ENCODE data around the gene ABHD6.
A peak's percentile ranks its signal among the peaks of the same experiment; 100 is the strongest.

Gene ABHD6

GRCh38 chr3:58234516-58234931 is 3.1 kb upstream of the ABHD6 start (continued):
- no peak for TF ChIP-seq MYNN (tag by site-specific recombination; IDR thresholded peaks at IDR 0.05; ENCODE audit: borderline replicate concordance)
- TF ChIP-seq ZNF473 (tag by site-specific recombination; IDR thresholded peaks at IDR 0.05), result no peak
- TF ChIP-seq MZF1 (tag by site-specific recombination; IDR thresholded peaks at IDR 0.05; ENCODE audit: borderline replicate concordance), result no peak
- TF ChIP-seq ZSCAN30 (tag by site-specific recombination; IDR thresholded peaks at IDR 0.05), result no peak
- no peak for TF ChIP-seq ZNF155 (tag by site-specific recombination; IDR thresholded peaks at IDR 0.05)
- TF ChIP-seq ZNF23 (tag by site-specific recombination; IDR thresholded peaks at IDR 0.05; ENCODE audit: borderline replicate concordance), result no peak
- no peak for TF ChIP-seq ZNF133 (tag by site-specific recombination; IDR thresholded peaks at IDR 0.05)
- peak; percentile 45; the same call in 1 of the 2 replicates for TF ChIP-seq WT1 (tag by site-specific recombination; IDR thresholded peaks at IDR 0.05)
- no peak for TF ChIP-seq ZBTB26 (tag by site-specific recombination; optimal IDR thresholded peaks at IDR 0.05)
- no peak for TF ChIP-seq ZNF610 (tag by site-specific recombination; IDR thresholded peaks at IDR 0.05; ENCODE audit: borderline replicate concordance)
- TF ChIP-seq ZNF548 (tag by site-specific recombination; IDR thresholded peaks at IDR 0.05), result no peak
- TF ChIP-seq ZNF202 (tag by site-specific recombination; IDR thresholded peaks at IDR 0.05; ENCODE audit: borderline replicate concordance), result no peak
- TF ChIP-seq ZNF830 (tag by site-specific recombination; IDR thresholded peaks at IDR 0.05; ENCODE audit: low read depth), result no peak

GRCh38 chr3:58235970-58236369 is 1.6 kb upstream of the ABHD6 start:
- H3K27ac ChIP-seq (ENCODE audit: extremely low read depth, low read depth, low read length), result no peak overlapping the region
- POLR2A ChIA-PET, result no interaction called here
- peaks cover 2% of the 10 kb centered on the region; the same call in 1 of the 2 replicates for H3K4me1 ChIP-seq (ENCODE audit: control insufficient read depth, insufficient read depth, low read length)
- CTCF ChIA-PET, result no interaction called here
- TF ChIP-seq KLF7 (tag by site-specific recombination; IDR thresholded peaks at IDR 0.05; ENCODE audit: borderline replicate concordance) (no peak), ZNF112 (tag by site-specific recombination; IDR thresholded peaks at IDR 0.05) (no peak), ZNF514 (tag by site-specific recombination; IDR thresholded peaks at IDR 0.05) (no peak)
- no peaks in the 10 kb centered on the region for H3K36me3 ChIP-seq (ENCODE audit: control insufficient read depth in 2 of 2, insufficient read depth in 1 of 2, low read length in 2 of 2)
- H3K4me3 ChIP-seq (ENCODE audit: low read depth, low read length), result no peak overlapping the region
- no peaks in the 10 kb centered on the region for H3K9me3 ChIP-seq (ENCODE audit: control insufficient read depth, insufficient read depth, low read depth, low read length)

DNA sequence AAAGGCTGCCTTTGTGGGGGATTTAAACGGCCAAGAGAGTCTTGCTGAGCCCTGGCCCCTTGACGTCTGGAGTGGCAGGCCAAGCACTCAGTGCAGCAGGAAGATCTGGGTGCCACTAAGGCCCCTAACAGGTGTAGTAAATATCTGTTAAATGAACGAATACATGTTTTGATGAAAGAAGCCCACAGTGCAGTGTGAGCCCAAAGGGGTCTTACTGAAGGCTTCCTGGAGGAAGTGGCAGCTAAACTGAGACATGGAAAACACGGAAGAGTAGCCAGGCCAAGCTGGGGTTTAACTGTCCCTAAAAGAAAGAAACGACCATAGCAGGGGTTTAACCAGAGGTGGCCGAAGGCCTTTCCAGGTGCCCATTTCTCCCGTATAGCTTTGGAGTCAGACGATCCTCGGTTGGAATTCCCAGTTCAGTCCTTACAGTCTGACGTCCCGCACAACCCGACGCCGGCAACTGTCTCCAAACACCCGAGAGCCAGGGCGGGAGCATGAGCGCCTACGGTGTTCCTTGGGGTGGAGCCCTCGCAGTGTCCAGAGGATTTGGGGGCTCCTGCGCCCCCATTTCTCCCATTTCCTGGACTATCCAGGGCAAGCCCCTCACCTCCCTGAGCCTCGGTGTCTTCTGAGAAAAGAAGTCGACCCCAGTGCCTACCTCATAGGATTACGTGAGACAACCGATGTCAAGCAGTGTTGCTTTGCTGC is 910 bp upstream of the ABHD6 start:
- Histone ChIP-seq H3K27ac (ENCODE audit: extremely low read depth, low read depth, low read length) (no peak overlapping the region), H3K9me3 (ENCODE audit: control insufficient read depth, insufficient read depth, low read depth, low read length) (no peaks in the 10 kb centered on the region), H3K4me1 (ENCODE audit: control insufficient read depth, insufficient read depth, low read length) (peaks cover 2% of the 10 kb centered on the region; the same call in 1 of the 2 replicates), H3K4me3 (ENCODE audit: low read depth, low read length) (peak overlapping the region; percentile 70), H3K36me3 (ENCODE audit: control insufficient read depth in 2 of 2, insufficient read depth in 1 of 2, low read length in 2 of 2) (no peaks in the 10 kb centered on the region)
- ChIA-PET POLR2A (no interaction called here), CTCF (no interaction called here)
- TF ChIP-seq ZNF423 (tag by site-specific recombination; IDR thresholded peaks at IDR 0.05), result no peak
- no peak for TF ChIP-seq KLF10 (tag by site-specific recombination; IDR thresholded peaks at IDR 0.05)
- TF ChIP-seq GLI4 (tag by site-specific recombination; IDR thresholded peaks at IDR 0.05), result no peak
- TF ChIP-seq, protein P1, sequence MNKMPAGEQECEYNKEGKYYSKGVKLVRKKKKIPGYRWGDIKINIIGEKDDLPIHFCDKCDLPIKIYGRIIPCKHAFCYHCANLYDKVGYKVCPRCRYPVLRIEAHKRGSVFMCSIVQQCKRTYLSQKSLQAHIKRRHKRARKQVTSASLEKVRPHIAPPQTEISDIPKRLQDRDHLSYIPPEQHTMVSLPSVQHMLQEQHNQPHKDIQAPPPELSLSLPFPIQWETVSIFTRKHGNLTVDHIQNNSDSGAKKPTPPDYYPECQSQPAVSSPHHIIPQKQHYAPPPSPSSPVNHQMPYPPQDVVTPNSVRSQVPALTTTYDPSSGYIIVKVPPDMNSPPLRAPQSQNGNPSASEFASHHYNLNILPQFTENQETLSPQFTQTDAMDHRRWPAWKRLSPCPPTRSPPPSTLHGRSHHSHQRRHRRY (tag by site-specific recombination; IDR thresholded peaks at IDR 0.05), result no peak
- no peak for TF ChIP-seq ZXDB (tag by site-specific recombination; IDR thresholded peaks at IDR 0.05)
- TF ChIP-seq ZNF114 (tag by site-specific recombination; IDR thresholded peaks at IDR 0.05), result no peak
- TF ChIP-seq ZBTB49 (tag by site-specific recombination; IDR thresholded peaks at IDR 0.05; ENCODE audit: low read depth), result no peak
- no peak for TF ChIP-seq OSR2 (tag by site-specific recombination; IDR thresholded peaks at IDR 0.05)
- no peak for TF ChIP-seq ZNF555 (tag by site-specific recombination; conservative IDR thresholded peaks at IDR 0.05)
- no peak for TF ChIP-seq OVOL3 (tag by site-specific recombination; IDR thresholded peaks at IDR 0.05)

All from HEK293 (cell line).